GM10266 (cell line): ENCODE measurements around the gene CLCNKA.

Source experiments
- DNase-seq: peaks from one replicate; pipeline ENCODE4 v3.0.0; 2012; ENCODE audit errors: extremely low spot score
- TF ChIP-seq, protein P1 (sequence below): IDR thresholded peaks from 2 replicates; pipeline ENCODE4 v1.5.1; 2012; ENCODE audit warnings: mild to moderate bottlenecking, low read depth; ENCODE audit not compliant: control insufficient read depth, insufficient read depth; ENCODE audit errors: missing control alignments

Gene CLCNKA

DNA sequence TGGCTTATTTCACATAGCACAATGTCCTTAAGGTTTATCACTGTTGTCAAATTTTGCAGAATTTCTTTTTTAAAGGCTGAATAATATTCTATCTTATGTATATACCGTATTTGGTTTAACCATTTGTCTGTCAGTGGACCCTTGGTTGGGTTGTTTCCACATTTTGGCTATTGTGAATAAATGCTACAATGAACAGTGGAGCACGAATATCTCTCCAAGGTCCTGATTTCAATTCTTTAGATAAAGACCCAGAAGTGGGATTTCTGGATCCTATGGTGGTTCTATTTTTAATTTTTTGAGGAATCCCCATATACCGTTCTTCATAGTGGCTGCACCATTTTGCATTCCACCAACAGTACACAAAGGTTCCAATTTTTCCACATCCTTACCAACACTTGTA, 40.2 kb upstream of the CLCNKA start:
- TF ChIP-seq, protein P1, sequence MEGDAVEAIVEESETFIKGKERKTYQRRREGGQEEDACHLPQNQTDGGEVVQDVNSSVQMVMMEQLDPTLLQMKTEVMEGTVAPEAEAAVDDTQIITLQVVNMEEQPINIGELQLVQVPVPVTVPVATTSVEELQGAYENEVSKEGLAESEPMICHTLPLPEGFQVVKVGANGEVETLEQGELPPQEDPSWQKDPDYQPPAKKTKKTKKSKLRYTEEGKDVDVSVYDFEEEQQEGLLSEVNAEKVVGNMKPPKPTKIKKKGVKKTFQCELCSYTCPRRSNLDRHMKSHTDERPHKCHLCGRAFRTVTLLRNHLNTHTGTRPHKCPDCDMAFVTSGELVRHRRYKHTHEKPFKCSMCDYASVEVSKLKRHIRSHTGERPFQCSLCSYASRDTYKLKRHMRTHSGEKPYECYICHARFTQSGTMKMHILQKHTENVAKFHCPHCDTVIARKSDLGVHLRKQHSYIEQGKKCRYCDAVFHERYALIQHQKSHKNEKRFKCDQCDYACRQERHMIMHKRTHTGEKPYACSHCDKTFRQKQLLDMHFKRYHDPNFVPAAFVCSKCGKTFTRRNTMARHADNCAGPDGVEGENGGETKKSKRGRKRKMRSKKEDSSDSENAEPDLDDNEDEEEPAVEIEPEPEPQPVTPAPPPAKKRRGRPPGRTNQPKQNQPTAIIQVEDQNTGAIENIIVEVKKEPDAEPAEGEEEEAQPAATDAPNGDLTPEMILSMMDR = no peak
- no peak for DNase-seq

DNA sequence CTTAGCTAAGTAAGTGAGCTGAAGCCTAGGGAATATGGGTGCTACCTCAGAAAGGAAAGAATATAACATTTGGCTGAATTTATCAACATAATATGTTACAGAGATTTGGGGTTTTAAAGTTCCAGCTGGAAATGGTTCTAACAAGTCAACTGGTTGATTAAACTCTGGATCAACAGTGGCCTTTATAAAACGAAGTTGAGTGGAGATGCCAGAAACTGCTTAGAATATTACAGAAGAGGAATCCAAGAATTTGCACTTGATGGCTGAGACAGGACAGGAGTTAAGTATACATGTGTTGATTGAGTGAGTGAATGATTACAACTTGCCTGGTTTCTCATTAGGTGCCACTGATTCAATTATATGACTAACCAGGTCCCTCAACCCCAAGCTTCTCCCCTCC, 38.6 kb upstream of the CLCNKA start:
- no peak for DNase-seq
- TF ChIP-seq, protein P1 = no peak

DNA sequence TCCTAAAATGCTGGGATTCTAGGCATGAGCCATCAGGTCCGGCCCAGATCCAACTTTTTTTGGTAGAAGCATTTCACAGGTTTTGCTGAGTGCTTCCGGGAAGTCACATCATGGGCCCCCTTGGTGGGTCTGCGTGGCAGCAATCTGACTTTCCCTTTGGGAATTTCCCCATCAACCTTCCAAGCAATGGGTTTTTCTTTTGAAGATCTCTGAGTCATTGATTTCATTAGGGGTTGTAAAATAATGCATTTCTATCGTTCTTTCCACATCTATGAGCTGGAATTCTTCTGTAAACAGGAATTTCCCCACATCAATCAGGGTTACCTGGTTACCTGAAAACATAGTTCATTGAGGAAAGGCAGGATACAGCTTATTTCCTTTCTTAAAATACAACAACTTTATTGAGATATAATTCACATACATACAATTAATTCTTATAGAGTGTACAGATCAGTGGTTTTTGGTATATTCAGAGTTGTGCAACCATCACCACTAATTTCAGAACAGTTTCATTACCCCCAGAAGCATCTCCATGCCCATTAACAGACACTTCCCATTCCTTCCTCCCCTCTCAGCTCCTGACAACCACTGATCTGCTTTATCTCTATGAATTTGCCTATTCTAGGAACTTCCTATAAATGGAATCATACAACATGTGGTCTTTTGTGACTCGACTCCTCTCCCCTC, 36.1 kb upstream of the CLCNKA start:
- no peak for DNase-seq
- TF ChIP-seq, protein P1 = no peak

DNA sequence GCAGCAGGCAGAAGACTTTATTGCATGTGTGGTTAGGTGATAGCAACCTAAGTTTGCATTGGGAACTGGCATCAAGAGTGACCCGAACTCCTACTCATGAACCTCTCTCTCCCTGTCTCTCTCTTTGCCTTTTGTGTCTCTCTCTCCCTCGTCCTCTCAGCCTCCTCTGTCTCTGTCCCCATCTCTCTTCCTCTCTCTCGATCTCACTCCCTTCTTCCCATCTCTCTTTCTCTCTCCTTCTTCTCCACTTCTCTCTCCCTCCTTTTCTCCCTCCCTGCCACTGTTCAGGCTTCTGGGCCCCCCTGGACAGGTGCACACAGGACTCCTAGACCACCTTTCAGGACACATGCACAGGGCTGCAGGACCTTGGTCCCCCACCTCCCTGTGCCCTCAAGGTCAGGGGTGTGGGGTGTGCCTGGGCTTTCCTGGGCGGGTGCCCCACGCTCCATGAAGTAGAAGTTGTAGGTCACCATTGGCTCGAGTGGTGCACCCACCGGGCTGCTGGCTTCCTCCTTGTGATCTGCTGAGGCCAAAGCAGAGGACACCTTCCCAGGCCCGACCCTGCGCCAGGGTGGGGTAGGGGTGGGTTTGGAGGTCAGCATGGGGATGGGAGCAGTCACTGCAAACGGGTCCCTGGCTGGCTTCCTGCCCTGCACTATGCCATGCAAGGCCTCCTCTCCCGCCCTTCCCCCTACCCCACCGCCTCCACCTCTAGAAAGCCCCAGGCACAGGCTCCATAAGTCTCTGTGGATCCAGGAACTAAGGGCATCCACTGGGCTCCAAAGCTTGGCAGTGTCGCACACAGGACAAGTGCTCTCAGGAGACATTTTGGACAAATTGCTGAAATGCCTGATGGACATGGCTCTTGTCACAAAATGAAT, 32.7 kb upstream of the CLCNKA start:
- TF ChIP-seq, protein P1 = no peak
- no peak for DNase-seq

DNA sequence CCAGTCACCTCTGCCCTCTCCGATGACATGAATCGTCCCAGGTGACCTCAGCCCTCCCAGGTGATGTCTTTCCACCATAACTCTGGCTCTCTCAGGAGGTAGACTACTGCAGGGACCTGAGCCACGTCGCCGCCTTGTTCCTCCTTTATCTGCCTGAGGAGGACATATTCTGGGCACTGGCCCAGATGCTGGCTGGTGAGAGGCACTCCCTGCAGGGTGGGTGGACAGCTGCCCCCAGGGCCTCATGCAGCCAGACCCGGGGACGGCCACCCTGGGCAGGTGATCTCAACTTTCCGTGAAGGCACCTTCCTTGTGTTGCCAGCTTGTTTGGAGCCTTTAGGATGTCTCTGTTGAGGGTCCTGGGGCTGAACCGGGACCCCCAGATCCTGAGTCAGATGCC, 32.1 kb upstream of the CLCNKA start:
- DNase-seq = no peak

DNA sequence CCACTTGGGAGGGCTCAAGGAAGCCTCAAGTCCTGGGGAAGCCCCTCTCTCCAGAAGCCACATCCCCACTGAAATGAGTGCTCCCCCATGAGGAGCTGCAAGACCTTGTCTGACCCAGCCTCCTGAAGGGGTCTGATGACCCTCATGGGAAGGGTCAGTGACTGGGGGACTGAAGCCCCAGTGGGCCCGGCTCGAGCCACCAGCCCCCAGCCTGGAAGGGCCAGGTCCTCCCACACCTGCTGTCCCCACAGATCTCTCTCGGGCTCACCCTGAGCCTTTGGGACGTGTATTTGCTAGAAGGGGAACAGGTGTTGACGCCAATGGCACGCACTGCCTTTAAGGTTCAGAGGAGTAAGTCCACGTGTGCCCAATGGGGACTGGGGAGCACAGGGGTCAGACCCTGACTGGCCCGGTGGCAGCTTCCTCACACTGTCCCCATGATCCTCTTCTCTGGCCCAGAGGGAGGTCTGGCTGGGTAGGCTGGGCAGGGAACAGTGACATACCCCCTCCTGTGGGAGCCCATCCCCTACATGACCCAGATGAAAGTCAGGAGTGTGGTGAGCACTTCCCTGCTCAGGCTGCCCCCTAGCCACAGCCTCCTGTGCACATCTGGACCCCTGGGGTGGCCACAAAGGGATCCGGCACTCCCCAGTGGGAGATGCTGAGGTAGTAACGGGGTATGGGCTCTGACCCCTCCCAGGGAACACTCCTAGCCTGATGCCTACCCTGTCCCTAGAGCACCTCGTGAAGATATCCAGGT, 30.2 kb upstream of the CLCNKA start:
- TF ChIP-seq, protein P1 = no peak
- no peak for DNase-seq

More for the DNA sequence above, 32.1 kb upstream of the CLCNKA start:
- TF ChIP-seq, protein P1 = no peak
